Cardiac septum (tissue), 1 donor: ENCODE measurements around the gene SV2B. TPM values are rescaled to one million over a fixed set of nuclear protein-coding genes. Genes with fewer than 3 reads are reported as not detected.

Experiments
- DNase-seq: peaks from one replicate; pipeline ENCODE4 v3.0.0-alpha.2; 2020; ENCODE audit warnings: low spot score
- intact Hi-C: fragments of 100-400 bp; cut with DNase I; formaldehyde crosslinking; loops from one replicate; pipeline ENCODE4 v1.14.0; 2022
- total RNA-seq: library from RNA; stranded (reverse); fragmentation: NEBNext Ultra II Directional; extraction: Animal tissue kit (Norgen Biotek cat#: 25700); gene quantifications from one replicate; pipeline ENCODE4 v1.2.1, GENCODE V29; 2021
- donor health status: DM: no; HTN: no; CAD: no.

SV2B gene
- total RNA-seq, 1 donor from 2014 or later, result 3.7 TPM

DNA sequence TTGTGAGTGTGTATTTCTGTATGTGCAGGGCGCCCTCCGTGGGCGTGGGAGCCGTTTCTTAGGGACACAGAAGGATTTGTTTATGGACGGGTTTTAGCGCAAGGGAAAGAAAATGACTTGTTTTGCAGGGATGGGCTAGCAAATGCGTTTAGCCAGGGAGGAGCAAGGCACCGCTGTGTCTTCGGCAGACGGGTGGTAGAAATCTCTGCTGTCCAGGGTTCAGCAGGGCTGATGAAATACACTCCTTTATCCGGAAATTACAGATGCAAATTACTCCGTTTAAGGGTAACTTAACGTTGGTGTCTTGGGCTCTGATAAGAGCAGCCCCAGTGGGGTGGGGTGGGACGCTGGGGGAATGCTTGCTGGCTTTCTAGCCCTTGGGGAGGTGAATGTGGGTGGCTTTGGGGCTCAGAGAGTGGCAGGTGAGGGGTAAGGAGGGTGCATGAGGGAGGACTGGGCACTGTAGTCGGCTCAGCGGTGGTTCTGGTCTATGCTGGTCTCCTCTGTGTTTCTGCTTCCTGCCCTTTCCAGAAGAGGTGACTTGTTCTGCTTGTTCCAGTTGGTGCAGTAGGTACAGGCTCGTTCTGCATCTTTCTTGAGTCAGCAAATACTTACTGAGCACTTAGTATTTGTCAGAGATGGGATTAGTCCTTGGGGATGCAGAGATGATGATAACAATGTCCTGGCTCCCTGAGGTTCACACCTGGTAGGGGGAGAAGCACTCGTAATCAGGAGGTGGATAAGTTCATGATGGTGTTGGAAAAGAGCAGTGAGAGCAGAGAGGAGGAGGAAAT is 954 bp downstream of the SV2B start:
- intact Hi-C loops, result no loop called here
- DNase-seq, result no peak

DNA sequence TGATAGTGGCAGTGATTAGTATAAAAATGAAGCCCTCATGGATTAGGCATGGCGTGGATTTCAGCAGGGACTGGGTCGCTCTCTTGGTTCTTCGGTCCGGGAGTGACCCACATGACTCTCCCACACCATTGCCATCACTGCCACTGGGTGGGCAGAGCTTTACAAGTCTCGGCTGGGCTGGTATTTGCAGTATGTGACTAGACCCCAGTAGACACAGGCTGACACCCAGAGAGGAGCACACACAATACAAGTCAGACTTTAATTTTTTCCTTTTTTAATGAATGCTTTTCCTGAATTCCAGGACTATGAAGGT is 1.5 kb downstream of the SV2B start:
- intact Hi-C loops, result no loop called here
- no peak for DNase-seq

DNA sequence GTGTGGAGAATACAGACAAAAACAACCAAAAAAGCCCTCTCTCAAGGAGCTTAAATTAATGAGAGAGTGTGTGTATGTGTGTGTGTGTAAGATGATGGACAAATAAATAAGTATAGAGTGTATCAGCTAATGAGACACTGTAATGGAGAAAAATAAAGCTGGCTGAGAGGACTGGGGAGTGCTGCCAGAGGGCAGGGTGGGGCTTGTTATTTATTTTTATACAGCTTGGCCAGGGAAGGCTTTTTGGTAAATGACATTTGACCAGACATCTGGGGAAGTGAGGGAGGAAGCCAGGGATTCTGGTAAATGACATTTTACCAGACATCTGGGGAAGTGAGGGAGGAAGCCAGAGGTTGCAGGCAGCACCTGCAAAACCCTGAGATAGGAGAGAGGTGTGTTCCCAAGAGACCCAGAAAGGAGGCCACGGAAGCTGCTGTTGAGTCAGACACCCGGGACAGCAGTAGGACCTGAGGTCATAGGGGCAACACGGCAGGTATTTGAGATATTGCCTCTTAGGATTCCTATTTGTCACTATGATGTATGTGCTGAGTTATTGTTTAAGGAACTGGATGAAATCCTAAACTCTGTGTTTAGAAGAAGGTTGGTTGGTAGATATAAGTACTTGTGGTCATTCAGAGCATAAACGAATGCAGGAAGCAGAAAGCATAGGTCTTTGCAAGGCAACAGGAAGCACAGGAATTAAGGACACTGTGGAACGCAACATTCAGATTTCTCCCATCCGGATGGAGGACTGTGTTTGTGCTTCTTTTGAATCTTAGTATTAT is 2.7 kb downstream of the SV2B start:
- DNase-seq, result no peak
- intact Hi-C loops, result no loop called here

DNA sequence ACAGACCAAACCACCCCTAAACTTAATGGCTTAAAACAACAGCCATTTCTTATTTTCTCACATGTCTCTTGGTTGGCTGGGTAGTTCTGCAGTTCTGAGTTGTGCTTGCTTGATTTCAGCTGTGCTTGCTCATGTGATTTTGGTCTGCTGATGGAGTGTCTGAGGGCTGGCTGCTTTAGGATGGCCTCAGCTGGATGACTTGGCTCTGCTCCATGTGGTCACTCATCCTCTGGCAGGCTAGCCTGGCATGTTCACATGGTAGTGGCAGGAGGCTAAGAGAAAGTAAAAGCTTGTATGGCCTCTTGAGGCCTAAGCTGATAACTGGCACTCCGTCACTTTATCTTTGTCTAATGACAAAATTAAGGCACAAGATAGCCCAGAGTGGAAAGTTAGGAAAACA is 4.1 kb downstream of the SV2B start:
- no peak for DNase-seq
- intact Hi-C loops, result no loop called here

DNA sequence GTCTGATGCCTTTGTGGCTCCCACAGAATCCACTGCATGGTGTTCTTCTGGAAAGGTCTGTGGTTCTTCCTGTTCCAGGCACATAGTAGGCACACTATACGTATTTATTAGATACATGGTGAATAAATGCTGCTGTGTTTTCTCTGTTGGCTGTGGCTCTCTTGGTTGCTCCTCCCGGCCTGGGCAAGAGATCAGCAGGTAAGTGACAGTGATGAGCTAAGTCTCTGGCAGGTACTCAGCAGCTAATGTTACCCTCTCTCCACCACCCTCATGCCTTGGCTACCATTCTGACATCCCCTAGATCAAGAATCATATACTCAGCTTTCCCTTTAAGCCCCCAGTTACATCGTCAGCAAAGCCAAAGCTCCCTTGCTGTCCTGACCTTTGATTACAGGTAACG is 8.4 kb downstream of the SV2B start:
- DNase-seq, result no peak
- intact Hi-C loops, result no loop called here

DNA sequence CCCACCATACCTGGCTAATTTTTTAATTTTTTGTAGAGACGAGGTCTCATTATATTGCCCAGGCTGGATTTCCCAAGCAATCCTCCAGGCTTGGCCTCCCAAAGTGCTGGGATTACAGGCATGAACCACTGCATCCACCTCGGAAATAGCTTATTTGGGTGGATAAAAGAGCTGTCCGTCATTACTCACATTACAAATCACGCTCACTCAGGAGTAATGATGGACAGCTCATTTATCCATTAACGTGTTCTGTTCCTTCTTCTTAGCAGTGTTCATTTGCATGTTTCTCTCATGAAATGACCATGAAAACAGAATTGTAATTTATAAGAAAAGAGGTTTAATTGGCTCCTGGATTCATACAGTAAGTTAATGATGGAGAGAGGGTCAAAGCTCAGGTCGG is 9.8 kb downstream of the SV2B start:
- intact Hi-C loops, result no loop called here
- no peak for DNase-seq

DNA sequence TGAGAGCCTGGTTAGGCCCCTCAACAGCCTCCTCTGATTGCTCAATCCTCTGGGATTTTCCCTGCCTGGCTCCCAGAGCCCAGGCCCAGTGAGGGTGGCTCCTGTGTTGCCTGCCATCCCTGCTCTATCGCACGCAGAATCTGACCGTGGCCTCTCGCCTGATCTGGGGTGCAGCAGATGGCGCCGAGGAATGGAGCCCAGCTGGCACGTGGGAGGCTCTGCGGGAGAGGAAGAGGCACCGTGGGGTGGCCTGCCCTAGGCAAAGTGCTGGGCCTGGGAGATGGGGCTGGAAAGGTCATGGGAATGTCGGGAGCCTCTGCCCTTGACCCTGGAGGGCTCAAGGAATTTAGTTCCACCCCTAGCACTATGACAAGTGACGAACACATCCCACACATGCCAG is 10.3 kb downstream of the SV2B start:
- no peak for DNase-seq
- intact Hi-C loops, result no loop called here

DNA sequence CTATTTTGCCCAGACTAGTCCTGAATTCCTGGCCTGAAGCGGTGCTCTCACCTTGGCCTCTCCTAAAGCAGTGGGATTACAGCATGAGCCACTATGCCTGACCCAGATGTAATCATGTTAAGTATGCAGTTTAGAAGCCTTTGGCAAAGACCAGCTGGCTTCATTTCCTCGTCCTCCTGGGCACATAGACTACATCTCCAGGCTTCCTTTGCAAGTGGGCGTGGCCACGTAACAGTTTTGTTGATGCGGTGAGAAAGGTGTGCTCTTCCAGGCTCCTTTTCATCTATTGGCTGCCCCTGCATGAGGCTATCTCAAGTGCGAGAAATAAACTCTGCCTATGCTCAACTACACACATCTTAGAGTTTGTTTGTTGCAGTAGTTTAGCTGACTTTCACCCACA is 13.0 kb downstream of the SV2B start:
- intact Hi-C loops, result no loop called here
- DNase-seq, result no peak

DNA sequence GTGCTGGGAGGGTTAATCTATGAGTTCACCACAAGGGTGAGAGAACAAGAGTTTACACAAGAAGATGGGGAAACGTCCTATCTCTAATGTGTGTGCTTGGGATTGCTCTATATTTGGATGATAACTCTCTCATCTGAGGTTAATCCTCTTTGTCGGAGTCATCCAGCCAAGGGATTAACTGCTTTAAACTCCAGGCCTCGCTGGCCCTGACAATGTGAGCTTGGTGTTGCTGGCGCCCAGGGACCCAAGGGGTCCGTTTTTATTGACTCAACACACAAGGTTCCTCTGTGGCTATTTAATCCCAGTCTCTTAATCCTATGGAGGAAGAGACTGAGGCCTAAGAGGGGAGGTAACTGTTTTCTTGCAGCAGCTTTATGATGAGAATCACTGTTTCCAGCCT is 14.2 kb downstream of the SV2B start:
- DNase-seq, result no peak
- intact Hi-C loops, result no loop called here

DNA sequence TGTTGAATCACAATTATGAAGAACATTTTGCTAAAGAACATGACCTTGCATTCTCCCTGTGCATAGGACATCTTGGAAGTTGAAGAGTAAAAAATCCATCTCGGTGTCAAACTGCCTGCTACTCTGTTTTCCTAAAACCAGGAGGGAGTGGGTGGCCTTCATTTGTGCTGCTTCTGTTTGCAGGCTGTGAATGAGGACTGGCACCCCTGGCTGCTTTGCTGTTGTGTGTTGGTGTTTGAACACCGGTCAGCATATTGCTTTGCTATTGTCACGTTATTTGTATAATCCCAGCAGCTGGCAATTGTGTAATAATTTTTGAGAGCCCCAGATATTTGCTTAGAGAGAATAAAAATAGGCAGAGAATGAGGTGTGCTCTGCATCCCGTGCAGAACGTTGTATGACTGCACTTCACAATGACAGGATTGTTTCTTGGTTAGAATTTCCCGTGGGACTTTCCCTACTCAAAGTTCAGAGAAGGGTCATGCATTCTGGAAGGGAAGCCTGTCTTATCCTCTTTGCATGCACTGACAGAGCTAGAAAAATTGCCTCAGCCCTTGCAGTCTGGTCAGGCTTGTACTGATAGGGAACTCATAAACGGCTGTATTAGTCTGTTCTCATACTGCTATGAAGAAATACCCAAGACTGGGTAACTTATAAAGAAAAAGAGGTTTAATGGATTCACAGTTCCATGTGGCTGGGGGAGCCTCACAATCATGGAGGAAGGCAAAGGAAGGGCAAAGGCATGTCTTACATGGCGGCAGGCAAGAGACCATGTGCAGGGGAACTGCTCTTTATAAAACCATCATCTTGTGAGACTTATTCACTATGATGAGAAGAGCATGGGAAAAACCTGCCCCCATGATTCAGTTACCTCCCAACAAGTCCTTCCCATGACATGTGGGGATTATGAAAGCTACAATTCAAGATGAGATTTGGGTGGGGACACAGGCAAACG is 16.3 kb downstream of the SV2B start:
- intact Hi-C loops, result no loop called here
- DNase-seq, result no peak

DNA sequence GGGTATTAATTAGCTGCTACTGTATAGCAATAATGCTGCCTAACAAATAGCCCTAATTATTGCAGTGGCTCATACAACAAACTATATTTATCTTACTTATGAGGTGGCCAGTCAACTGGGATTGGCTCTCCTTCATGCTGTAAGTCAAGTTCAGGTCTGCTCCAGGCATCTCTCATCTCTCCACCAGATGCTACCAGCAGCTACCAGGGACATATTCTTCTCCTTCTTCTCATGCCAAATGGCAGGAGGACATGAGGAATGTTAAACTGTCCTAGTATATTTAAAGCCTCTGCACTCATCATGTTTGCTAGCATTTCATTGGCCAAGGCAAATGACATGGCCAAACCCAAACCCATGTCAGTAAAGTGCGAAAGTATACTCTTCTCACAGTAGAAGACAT is 17.3 kb downstream of the SV2B start:
- intact Hi-C loops, result no loop called here
- no peak for DNase-seq

DNA sequence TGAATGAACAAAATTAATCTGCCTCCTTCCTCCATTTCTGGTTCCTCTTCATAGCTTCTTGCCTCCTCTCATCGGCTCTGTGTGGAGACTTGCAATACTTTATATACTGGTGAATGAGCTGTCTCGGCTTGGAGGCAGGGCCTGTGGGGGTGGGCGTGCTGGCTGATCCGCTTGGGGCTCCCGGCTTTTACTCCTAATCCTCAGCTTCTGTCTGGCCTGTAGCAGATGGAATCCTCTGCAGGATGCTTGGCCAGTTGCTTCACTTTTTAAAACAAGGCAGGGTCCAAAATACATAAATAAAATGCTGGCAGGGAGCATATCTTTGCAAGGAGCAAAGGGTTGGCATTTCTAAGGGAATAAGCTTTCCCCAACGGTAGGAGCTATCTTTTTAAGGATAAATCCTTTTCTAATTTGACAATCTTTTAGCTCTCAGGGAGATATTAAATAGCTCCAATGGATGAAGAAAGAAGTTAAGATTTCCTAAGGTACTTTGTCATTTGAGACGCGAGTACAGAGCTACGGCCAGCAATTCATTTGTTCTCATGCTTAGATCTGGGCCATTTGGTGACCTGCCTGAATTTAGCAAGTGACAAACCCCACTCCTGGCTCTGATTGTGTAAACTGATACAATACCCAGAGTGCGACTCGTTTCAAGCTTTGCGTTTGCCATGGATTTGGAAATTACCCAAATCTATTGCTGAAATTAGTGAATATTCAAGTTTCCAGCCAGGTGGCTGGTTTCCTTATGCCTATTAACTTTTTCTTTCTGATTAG is 18.9 kb downstream of the SV2B start:
- no peak for DNase-seq

DNA sequence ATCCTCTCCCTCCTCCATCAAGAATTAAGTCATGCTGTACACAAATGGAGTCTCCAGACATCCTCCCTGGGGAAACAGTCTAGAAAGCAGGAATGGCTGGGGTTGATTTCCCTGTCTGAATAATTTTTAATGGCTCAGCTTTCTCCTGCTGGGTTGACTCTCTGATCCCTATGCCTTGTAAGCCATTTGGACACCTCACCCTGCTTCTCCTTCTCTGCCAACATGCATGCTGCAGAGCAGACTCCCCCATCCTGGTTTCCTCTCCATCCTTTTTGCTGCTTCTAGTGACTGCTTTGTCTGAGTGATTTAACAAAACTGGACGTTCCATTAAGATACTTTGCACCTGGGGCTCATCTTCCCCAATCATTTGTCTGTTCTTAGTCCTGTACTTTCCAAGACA is 22.2 kb downstream of the SV2B start:
- intact Hi-C loops, result no loop called here

More for the DNA sequence above, 18.9 kb downstream of the SV2B start:
- intact Hi-C loops, result no loop called here

DNA sequence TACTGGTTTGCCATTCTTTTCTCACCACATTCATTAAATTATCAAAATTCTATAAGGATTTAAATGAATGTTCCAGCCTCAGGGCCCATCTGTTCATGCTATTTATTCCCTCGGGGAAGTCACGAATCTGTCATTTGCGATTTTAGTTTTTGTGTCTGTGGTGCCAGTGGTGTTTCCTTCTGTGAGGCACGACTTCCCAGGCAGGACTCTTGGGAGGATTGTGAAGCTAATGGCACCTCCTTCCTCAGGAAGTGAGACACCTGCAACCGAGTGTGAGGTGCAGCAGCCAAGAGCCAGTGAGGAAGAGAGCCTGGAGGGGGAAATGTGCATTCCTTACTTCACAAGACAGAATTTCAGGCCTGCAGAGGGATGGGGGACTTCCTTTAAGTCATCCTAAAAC is 24.1 kb downstream of the SV2B start:
- intact Hi-C loops, result no loop called here
- DNase-seq, result no peak

More for the DNA sequence above, 22.2 kb downstream of the SV2B start:
- no peak for DNase-seq

DNA sequence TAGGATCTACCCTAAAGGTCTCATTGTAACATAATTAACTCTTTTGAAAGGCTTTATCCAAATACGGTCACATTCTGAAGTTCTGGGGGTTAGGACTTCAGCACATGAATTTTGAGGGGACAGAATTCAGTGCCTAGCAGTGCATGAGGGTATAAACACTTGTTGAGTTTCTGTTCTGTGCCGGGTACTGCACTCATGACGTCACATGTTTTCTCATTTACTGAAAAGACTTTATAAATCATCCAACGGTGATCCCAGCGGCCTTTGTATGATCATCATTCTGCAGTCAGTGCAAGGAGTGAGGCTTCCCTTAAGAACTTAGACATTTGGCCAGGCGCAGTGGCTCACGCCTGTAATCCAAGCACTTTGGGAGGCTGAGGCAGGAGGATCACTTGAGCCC is 25.1 kb downstream of the SV2B start:
- no peak for DNase-seq
- intact Hi-C loops, result no loop called here

DNA sequence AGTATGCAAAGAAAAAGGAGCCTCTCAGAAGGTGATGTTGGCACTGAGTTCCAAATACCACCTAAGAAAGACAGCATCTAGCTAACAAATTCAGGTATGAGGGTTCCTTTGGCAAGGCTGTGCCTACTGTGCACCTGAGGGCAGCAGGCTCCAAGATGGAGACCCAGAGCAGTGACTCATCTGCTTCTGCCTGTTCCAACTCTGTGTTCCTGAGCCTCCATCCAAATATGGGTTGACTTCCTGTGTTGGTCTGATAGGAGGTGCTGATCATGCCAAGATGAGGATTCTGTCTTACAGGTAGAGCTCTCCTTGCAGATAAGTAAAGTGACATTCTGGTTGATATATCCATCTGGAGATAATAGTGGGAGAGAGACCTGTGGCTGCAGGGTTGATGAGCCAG is 26.0 kb downstream of the SV2B start:
- intact Hi-C loops, result no loop called here
- no peak for DNase-seq

DNA sequence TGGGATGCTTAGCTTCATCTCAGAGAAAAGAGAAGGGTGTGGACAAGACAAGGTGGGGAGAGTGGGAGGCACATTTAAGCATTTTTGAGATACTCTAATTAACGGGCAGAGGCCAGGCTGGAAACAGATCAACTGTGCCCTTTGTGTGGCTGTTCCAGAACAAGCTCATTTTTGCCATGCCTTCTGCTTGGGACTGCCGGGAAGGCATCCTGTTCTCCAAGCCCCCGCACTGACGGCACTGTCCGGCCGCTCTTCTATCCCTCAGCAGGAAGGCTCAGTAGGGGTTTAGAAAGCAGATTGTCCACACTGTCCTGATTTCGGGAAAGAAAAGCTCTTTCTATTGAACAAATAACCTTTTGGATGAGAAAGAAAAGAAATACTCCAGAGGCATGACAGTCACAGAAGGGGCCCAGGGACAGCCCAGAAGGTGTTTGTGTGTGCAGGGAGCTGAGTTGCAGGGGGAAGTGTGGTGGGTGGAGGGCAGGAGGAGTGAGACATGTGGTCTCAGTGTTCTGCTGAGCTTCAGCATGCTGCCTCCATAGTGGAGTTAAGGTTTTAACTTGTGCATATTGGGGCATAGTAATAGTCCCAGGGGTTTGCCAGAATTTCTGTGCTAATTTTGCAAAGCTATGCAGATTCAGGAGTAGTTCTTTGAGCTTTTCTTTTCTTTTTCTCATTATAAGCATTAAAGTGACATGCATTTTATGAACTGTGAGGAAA is 27.3 kb downstream of the SV2B start:
- DNase-seq, result no peak
- intact Hi-C loops, result no loop called here

DNA sequence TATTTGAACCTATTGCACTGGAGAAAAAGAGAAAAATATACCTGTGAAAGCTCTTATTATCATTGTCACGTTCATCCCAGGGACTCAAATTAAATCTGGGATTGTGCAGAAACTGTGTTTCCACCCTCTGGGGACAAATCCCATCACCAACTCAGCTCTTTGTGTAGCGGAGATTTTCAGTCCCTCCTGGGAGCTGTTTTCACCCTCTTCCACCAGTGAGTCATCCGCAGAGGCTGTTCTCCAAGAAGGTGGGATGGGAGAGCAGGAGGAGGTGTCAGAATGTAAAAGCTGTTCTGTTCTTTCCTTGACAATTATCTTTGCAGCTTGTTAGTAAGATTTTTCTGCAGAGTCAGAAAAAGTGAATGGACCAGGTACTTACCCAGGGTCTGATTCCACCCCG is 28.0 kb downstream of the SV2B start:
- DNase-seq, result no peak
- intact Hi-C loops, result no loop called here

DNA sequence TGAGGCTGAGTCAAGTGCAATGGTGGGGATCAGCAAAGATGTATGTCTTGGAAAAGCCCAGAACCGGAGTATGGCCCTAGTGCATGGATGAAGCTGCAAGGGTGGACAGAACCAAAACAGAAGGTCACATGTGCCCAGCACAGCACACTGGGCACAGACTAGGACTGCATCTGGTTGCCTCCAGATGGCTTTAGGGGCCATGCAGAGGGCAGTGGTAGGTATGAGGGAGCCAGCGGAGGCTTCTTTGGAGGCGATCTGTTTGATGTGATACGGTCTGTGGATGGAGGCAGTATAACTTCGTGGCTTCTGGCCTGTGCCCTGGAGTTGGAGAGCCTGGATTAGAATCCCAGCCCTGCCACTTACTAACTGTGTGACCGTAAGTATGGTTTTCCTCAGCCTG is 29.4 kb downstream of the SV2B start:
- DNase-seq, result no peak
- intact Hi-C loops, result no loop called here
